ENCODE measurements around the gene KDM2B.

Gene KDM2B

GRCh38 chr12:121565076-121565475 is 15.7 kb downstream of the KDM2B start:
- DNase-seq = no peak
- no peaks in the 10 kb centered on the region for H3K9me3 Mint-ChIP-seq
- H3K4me1 Mint-ChIP-seq = peaks cover 18% of the 10 kb centered on the region
- no peaks in the 10 kb centered on the region for H3K27me3 Mint-ChIP-seq
- peaks cover 28% of the 10 kb centered on the region for H3K36me3 Mint-ChIP-seq
- no peak overlapping the region for H3K27ac Mint-ChIP-seq
- CTCF ChIA-PET = interaction anchor here (0.6 to 1.2 kb wide), 3 partner anchors 12 to 117 kb away, joined by 3 to 9 read pairs (median 3); no protein-coding TSS in a partner anchor
- H3K4me3 Mint-ChIP-seq = no peak overlapping the region

- Mint-ChIP-seq H3K9me3 (no peaks in the 10 kb centered on the region), H3K27ac (no peak overlapping the region), H3K4me3 (no peak overlapping the region), H3K4me1 (peaks cover 16% of the 10 kb centered on the region), H3K27me3 (no peaks in the 10 kb centered on the region), H3K36me3 (peaks cover 21% of the 10 kb centered on the region)
- CTCF ChIA-PET = interaction anchor here (1.1 to 1.4 kb wide), 3 partner anchors 9 to 63 kb away, joined by 3 to 4 read pairs (median 3); no protein-coding TSS in a partner anchor
- no peak for DNase-seq
These were observed 18.3 kb downstream of the KDM2B start for GRCh38 chr12:121562488-121562887.

GRCh38 chr12:121561009-121561395 is 19.8 kb downstream of the KDM2B start:
- H3K27ac Mint-ChIP-seq = no peak overlapping the region
- H3K4me3 Mint-ChIP-seq = no peak overlapping the region
- CTCF ChIA-PET = interaction anchor here (1.3 kb wide), 1 partner anchor 14 kb away, joined by 3 read pairs; no protein-coding TSS in a partner anchor

GRCh38 chr12:121560392-121561008 is 20.3 kb downstream of the KDM2B start:
- no peak overlapping the region for H3K4me3 Mint-ChIP-seq

More at GRCh38 chr12:121561009-121561395, 19.8 kb downstream of the KDM2B start:
- no peaks in the 10 kb centered on the region for H3K27me3 Mint-ChIP-seq
- no peak for DNase-seq
- peaks cover 19% of the 10 kb centered on the region for H3K36me3 Mint-ChIP-seq
- H3K9me3 Mint-ChIP-seq = no peaks in the 10 kb centered on the region
- H3K4me1 Mint-ChIP-seq = peaks cover 15% of the 10 kb centered on the region

DNA sequence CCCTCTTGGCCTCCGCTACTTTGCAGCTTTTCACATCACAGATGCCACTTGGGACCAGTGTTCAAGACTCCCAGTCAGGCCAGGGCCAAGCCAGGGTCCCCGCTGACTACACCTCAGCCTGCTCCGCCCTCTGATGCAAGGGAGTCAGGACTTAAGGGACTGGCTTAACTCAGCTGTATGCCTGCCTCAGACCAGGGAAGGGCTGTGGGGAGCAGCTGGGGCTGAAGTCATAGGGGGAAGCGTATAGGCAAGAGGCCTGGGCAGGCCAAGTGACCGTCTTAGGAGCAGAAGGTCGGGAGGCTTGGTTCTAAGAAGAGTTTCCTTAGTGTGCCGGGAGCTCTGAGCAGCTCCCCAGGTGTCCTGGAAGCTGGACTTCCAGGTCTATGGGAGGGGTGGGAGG is 21.9 kb downstream of the KDM2B start:
- no peak overlapping the region for H3K4me3 Mint-ChIP-seq
- peaks cover 15% of the 10 kb centered on the region for H3K4me1 Mint-ChIP-seq

More at GRCh38 chr12:121560392-121561008, 20.3 kb downstream of the KDM2B start:
- H3K9me3 Mint-ChIP-seq = no peaks in the 10 kb centered on the region
- no peak for DNase-seq
- CTCF ChIA-PET = no interaction called here
- H3K27ac Mint-ChIP-seq = peak overlapping the region; percentile 14
- H3K4me1 Mint-ChIP-seq = peaks cover 15% of the 10 kb centered on the region
- H3K27me3 Mint-ChIP-seq = no peaks in the 10 kb centered on the region
- H3K36me3 Mint-ChIP-seq = peaks cover 17% of the 10 kb centered on the region

GRCh38 chr12:121550974-121551634 is 29.7 kb downstream of the KDM2B start:
- Mint-ChIP-seq H3K27ac (no peak overlapping the region), H3K4me3 (no peak overlapping the region), H3K36me3 (peaks cover 22% of the 10 kb centered on the region), H3K9me3 (no peaks in the 10 kb centered on the region), H3K27me3 (no peaks in the 10 kb centered on the region), H3K4me1 (peaks cover 23% of the 10 kb centered on the region)
- CTCF ChIA-PET = interaction anchor here (0.6 to 5.9 kb wide), 8 partner anchors 9 to 243 kb away, joined by 3 to 75 read pairs (median 13); partner anchors contain the start of genes MORN3 and RHOF
- no peak for DNase-seq

More for the DNA sequence above, 21.9 kb downstream of the KDM2B start:
- CTCF ChIA-PET = interaction anchor here (0.5 to 1.1 kb wide), 2 partner anchors 39 to 66 kb away, joined by 3 read pairs; no protein-coding TSS in a partner anchor
- Mint-ChIP-seq H3K27me3 (no peaks in the 10 kb centered on the region), H3K36me3 (peaks cover 15% of the 10 kb centered on the region), H3K27ac (peak overlapping the region; percentile 76), H3K9me3 (no peaks in the 10 kb centered on the region)
- no peak for DNase-seq

DNA sequence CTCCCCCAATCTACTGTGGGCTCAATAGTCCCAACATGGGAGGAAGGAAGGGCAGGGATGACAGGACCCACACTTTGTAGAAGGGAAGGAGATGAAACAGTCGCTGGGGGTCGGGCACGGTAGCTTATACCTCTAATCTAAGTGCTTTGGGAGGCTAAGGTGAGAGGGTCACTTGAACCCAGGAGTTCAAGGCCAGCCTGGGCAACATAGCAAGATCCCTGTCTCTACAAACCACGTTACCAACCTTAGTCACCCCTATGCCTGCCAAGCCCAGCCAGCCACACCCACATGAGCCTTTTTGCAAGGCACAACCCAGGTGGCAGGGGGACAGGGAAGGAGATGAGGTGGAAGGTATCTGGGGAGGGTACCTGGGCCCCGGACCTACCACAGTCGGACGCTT is 31.7 kb downstream of the KDM2B start:
- peaks cover 25% of the 10 kb centered on the region for H3K36me3 Mint-ChIP-seq
- H3K4me1 Mint-ChIP-seq = peaks cover 23% of the 10 kb centered on the region
- H3K27ac Mint-ChIP-seq = no peak overlapping the region
- H3K9me3 Mint-ChIP-seq = no peaks in the 10 kb centered on the region
- H3K4me3 Mint-ChIP-seq = no peak overlapping the region
- CTCF ChIA-PET = interaction anchor here (0.9 kb wide), 1 partner anchor 48 kb away, joined by 4 read pairs; no protein-coding TSS in a partner anchor
- no peaks in the 10 kb centered on the region for H3K27me3 Mint-ChIP-seq
- no peak for DNase-seq

GRCh38 chr12:121545480-121545879 is 35.3 kb downstream of the KDM2B start:
- CTCF ChIA-PET = no interaction called here
- no peak overlapping the region for H3K27ac Mint-ChIP-seq
- DNase-seq = no peak
- H3K9me3 Mint-ChIP-seq = no peaks in the 10 kb centered on the region
- H3K4me3 Mint-ChIP-seq = no peak overlapping the region
- H3K4me1 Mint-ChIP-seq = peaks cover 5% of the 10 kb centered on the region
- H3K27me3 Mint-ChIP-seq = no peaks in the 10 kb centered on the region
- H3K36me3 Mint-ChIP-seq = peaks cover 26% of the 10 kb centered on the region

DNA sequence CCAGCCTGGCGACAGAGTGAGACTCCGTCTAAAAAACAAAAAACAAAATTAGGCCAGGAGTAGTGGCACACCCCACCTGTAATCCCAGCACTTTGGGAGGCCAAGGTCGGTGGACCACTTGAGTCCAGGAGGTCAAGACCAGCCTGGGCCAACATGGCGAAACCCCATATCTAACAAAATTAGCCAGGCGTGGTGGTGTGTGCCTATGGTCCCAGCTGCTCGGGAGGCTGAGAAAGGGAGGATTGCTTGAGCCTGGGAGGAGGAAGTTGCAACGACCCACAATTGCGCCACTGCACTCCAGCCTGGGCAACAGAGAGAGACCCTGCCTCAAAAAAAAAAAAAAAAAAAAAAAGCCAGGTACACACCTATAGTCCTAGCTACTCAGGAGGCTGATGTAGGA is 37.0 kb downstream of the KDM2B start:
- Mint-ChIP-seq H3K36me3 (peaks cover 29% of the 10 kb centered on the region), H3K4me3 (no peak overlapping the region), H3K4me1 (peaks cover 15% of the 10 kb centered on the region), H3K27ac (no peak overlapping the region), H3K9me3 (no peaks in the 10 kb centered on the region), H3K27me3 (no peaks in the 10 kb centered on the region)
- no peak for DNase-seq
- CTCF ChIA-PET = no interaction called here

DNA sequence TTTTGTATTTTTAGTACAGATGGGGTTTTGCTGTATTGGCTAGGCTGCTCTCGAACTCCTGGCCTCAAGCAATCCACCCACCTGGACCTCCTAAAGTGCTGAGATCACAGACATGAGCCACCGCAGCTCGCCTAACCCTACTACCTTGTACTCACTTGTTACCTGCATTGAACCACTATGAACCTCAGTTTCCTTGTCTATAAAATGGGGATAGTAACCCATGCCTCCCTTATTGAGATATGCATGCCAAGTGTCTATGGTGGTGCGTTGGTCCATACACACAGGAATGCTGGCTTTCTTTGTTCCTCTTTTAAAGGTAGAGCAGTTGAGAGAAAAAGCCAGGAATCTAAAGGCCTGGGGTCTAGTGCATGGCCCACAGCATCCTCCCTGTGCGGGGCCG is 40.9 kb downstream of the KDM2B start:
- Mint-ChIP-seq H3K4me1 (peaks cover 41% of the 10 kb centered on the region), H3K36me3 (peaks cover 23% of the 10 kb centered on the region), H3K27me3 (peaks cover 10% of the 10 kb centered on the region), H3K4me3 (no peak overlapping the region), H3K27ac (no peak overlapping the region), H3K9me3 (no peaks in the 10 kb centered on the region)
- no peak for DNase-seq
- CTCF ChIA-PET = interaction anchor here (0.6 to 1.5 kb wide), 2 partner anchors 25 to 44 kb away, joined by 3 read pairs; no protein-coding TSS in a partner anchor

DNA sequence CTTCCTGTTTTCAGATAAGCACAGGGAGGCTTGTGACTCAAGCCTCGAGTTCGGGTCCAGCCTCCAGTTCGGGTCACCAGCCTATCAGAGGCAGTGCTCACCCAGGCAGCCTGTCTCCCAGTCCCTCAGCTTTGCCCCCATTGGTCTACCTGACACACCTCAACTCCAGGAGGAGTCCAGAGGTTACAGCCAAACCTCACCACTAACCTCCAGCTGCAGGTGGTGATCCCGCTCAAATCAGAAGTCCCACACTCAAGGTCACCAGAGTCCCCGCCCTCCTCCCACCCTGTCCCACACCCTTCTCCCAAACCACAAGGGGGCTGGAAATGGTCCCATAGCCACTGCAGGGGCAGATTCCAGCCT is 42.1 kb downstream of the KDM2B start:
- Mint-ChIP-seq H3K4me1 (peaks cover 48% of the 10 kb centered on the region), H3K27ac (peak overlapping the region; percentile 12), H3K4me3 (peak overlapping the region; percentile 77), H3K9me3 (no peaks in the 10 kb centered on the region), H3K27me3 (peaks cover 10% of the 10 kb centered on the region), H3K36me3 (peaks cover 28% of the 10 kb centered on the region)
- no peak for DNase-seq
- CTCF ChIA-PET = interaction anchor here (0.8 to 1.5 kb wide), 2 partner anchors 38 to 43 kb away, joined by 3 read pairs; no protein-coding TSS in a partner anchor

- Mint-ChIP-seq H3K4me1 (peaks cover 48% of the 10 kb centered on the region), H3K4me3 (peak overlapping the region; percentile 77), H3K27me3 (peaks cover 10% of the 10 kb centered on the region), H3K9me3 (no peaks in the 10 kb centered on the region), H3K27ac (peak overlapping the region; percentile 70), H3K36me3 (peaks cover 35% of the 10 kb centered on the region)
- CTCF ChIA-PET = interaction anchor here (0.9 to 1.5 kb wide), 2 partner anchors 37 to 42 kb away, joined by 3 read pairs; no protein-coding TSS in a partner anchor
- DNase-seq = peak; percentile 43
These were observed 42.8 kb downstream of the KDM2B start for GRCh38 chr12:121537814-121538698.

DNA sequence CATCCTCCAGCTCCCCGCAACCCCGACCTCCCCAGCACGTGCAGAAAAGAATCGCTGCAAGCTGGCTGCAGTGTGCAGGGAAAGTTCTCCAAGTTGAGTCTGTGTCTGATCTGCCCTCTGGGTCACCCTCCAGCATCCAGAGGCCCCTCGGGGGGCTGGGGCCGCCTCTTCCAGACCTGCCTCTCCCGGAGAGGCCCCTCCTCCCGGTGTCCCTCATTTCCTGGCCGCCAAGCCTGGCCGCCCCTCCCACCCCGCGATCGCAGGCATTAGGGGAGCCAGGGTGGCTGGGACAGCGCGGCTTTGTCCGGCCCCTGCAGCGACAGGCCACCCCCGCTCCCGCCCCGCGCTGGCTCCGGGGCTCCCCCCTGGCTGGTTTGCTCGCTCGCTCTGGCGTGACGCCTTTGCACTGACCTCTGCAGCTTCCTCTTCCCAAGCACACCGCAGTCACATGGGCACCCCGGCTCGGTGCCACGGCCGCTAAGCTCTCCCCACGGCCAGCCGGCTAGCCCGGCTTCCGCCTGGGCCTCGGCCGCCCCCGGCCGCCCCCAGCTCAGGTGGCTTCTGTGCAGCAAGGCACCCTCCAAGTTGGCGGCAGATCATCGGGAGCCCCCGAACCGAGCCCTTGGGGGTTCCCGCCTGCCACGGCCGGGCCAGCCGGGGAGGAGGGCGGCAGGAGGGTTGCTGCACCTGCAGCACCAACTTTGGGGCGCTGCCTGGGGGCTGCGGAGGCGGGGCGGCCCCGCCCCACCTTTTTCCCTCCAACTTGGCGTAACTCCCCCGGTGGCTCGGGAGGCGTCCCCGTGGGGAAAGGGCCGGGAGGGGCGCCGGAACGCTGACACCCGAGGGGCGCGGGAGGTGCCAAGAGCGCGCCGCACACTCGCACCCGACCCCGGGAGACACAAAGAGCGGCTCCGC is 43.7 kb downstream of the KDM2B start:
- Mint-ChIP-seq H3K27me3 (peaks cover 10% of the 10 kb centered on the region), H3K27ac (peak overlapping the region; percentile 75), H3K4me3 (peak overlapping the region; percentile 65), H3K4me1 (peaks cover 49% of the 10 kb centered on the region), H3K36me3 (peaks cover 35% of the 10 kb centered on the region), H3K9me3 (no peaks in the 10 kb centered on the region)
- CTCF ChIA-PET = interaction anchor here (0.7 to 0.9 kb wide), 2 partner anchors 38 to 257 kb away, joined by 3 read pairs; no protein-coding TSS in a partner anchor
- peak; percentile 65 for DNase-seq

All from activated naive CD4-positive, alpha-beta T cell treated with anti-CD3 and anti-CD28 coated beads, Interleukin-2, amount 10 ng/mL, durations not matched to agents 7 days and 5 days (primary cell).